Brain microvascular endothelial cell (primary cell): ENCODE results near the gene TXNIP.

Source experiments
- DNase-seq: peaks from one replicate; pipeline ENCODE4 v3.0.0-alpha.2; 2020
- H3K27ac ChIP-seq: fragments of 250-450 bp; sonication (Bioruptor Pico); 2 replicates; pipeline ENCODE4 v1.5.1; 2020; ENCODE audit warnings: mild to moderate bottlenecking, moderate library complexity
- H3K27me3 ChIP-seq: fragments of 250-450 bp; sonication (Bioruptor Pico); replicated peaks from 2 replicates; pipeline ENCODE4 v1.5.1; 2020; ENCODE audit warnings: mild to moderate bottlenecking
- H3K36me3 ChIP-seq: fragments of 250-450 bp; sonication (Bioruptor Pico); replicated peaks from 2 replicates; pipeline ENCODE4 v1.5.1; 2020; ENCODE audit warnings: mild to moderate bottlenecking
- H3K4me3 ChIP-seq: 2 replicates; pipeline ENCODE4 v1.5.1; 2011; ENCODE audit warnings: low read depth, mild to moderate bottlenecking, control low read depth, low read length, moderate library complexity
- CTCF ChIP-seq: IDR thresholded peaks from 2 replicates; pipeline ENCODE4 v1.5.1; 2011; ENCODE audit warnings: low read depth, mild to moderate bottlenecking, moderate library complexity, low read length, control low read depth, inconsistent platforms; ENCODE audit errors: missing control alignments
- in situ Hi-C: cut with HindIII; loops from 2 replicates; pipeline ENCODE4 v1.10.0; 2017; ENCODE audit warnings: low sequenced_read_pairs, low pct_ligation_motif_present

The TXNIP gene

GRCh38 chr1:145983960-145984830, 12.2 kb downstream of the TXNIP start:
- no peak for TF ChIP-seq CTCF
- no peak overlapping the region for H3K27ac ChIP-seq
- H3K36me3 ChIP-seq: no peaks in the 10 kb centered on the region

GRCh38 chr1:145983206-145983675, 13.1 kb downstream of the TXNIP start:
- H3K4me3 ChIP-seq: no peak overlapping the region
- H3K36me3 ChIP-seq: no peaks in the 10 kb centered on the region
- no peaks in the 10 kb centered on the region for H3K27me3 ChIP-seq
- no peak for DNase-seq
- TF ChIP-seq CTCF: no peak
- H3K27ac ChIP-seq: no peak overlapping the region
- in situ Hi-C loops: no loop called here

More at GRCh38 chr1:145983960-145984830, 12.2 kb downstream of the TXNIP start:
- in situ Hi-C loops: no loop called here
- Histone ChIP-seq H3K27me3 (no peaks in the 10 kb centered on the region), H3K4me3 (no peak overlapping the region)
- DNase-seq: no peak

GRCh38 chr1:145982010-145982723, 14.2 kb downstream of the TXNIP start:
- Histone ChIP-seq H3K27me3 (no peaks in the 10 kb centered on the region), H3K27ac (no peak overlapping the region)
- in situ Hi-C loops: no loop called here

GRCh38 chr1:145980457-145980994, 15.9 kb downstream of the TXNIP start:
- Histone ChIP-seq H3K27ac (peak overlapping the region; percentile 77), H3K4me3 (no peak overlapping the region), H3K27me3 (no peaks in the 10 kb centered on the region), H3K36me3 (no peaks in the 10 kb centered on the region)
- no peak for DNase-seq
- no peak for TF ChIP-seq CTCF
- in situ Hi-C loops: no loop called here

More at GRCh38 chr1:145982010-145982723, 14.2 kb downstream of the TXNIP start:
- no peak for DNase-seq
- no peak overlapping the region for H3K4me3 ChIP-seq
- TF ChIP-seq CTCF: no peak
- no peaks in the 10 kb centered on the region for H3K36me3 ChIP-seq

- in situ Hi-C loops: no loop called here
- H3K36me3 ChIP-seq: no peaks in the 10 kb centered on the region
- no peak for DNase-seq
- H3K4me3 ChIP-seq: no peak overlapping the region
- H3K27ac ChIP-seq: peak overlapping the region; percentile 77
- no peaks in the 10 kb centered on the region for H3K27me3 ChIP-seq
- TF ChIP-seq CTCF: no peak
These were observed 16.5 kb downstream of the TXNIP start for GRCh38 chr1:145979746-145980456.
